ENCODE data around the gene RBM20. TPM values are rescaled to one million over a fixed set of nuclear protein-coding genes. Genes with fewer than 3 reads are reported as not detected.
"Not testable (repeated sequence)": the region's sequence is repeated elsewhere in the genome, so short reads cannot be mapped to it uniquely, and the experiment has no call there.

The RBM20 gene
- total RNA-seq, 1 experiment from 2014 or later = 0.17 TPM

DNA sequence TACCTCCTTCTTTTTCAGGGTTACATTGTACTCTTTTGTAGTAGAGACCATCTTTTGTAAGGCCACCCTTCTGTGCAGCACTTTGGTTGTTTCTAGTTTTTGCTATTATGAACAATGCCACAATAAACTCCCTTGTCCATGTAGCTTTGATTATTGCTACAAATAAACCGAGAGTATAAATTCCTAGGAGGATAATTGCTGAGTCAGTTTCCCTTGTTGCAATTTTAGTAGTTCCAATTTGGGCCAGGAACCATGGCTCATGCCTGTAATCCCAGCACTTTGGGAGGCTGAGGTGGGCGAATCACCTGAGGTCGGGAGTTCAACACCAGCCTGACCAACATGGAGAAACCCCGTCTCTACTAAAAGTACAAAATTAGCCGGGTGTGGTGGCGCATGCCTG, 4.3 kb upstream of the RBM20 start:
- peaks cover 22% of the 10 kb centered on the region; the same call in 1 of the 2 replicates for H3K27me3 ChIP-seq (ENCODE audit: insufficient read depth, low read length)
- not testable (repeated sequence) for H3K4me2 ChIP-seq (ENCODE audit: insufficient read depth, insufficient read length, low read length); H2BK5ac ChIP-seq (ENCODE audit: insufficient read length, low read length); H3K79me1 ChIP-seq (ENCODE audit: insufficient read depth, low read depth, low read length, poor library complexity, severe bottlenecking); H2BK120ac ChIP-seq (ENCODE audit: low read depth, low read length, poor library complexity, severe bottlenecking); H2BK15ac ChIP-seq (ENCODE audit: low read depth, low read length); H2BK20ac ChIP-seq (ENCODE audit: low read depth, low read length, poor library complexity, severe bottlenecking); H3K9me3 Mint-ChIP-seq; H3K27ac ChIP-seq (ENCODE audit: insufficient read length, low read depth, low read length); H3K4ac ChIP-seq (ENCODE audit: low read depth, low read length); H3K79me2 ChIP-seq (ENCODE audit: insufficient read depth, low read length); DNase-seq; H3K56ac ChIP-seq (ENCODE audit: insufficient read length, low read depth, low read length); H2AFZ ChIP-seq (ENCODE audit: low read length); H3K36me3 Mint-ChIP-seq (ENCODE audit: insufficient read depth in 1 of 3, low read depth in 3 of 3); H3K4me1 ChIP-seq (ENCODE audit: insufficient read depth, low read length); H3T11ph ChIP-seq (ENCODE audit: low read length); H4K20me1 ChIP-seq (ENCODE audit: control insufficient read depth, insufficient read depth, insufficient read length); H2AK5ac ChIP-seq (ENCODE audit: insufficient read length, low read length); H3K9me3 ChIP-seq (ENCODE audit: control insufficient read depth, low read depth, low read length); H4K91ac ChIP-seq (ENCODE audit: insufficient read length, low read depth, low read length); H4K5ac ChIP-seq (ENCODE audit: insufficient read length, low read depth, low read length); H3K4me3 Mint-ChIP-seq; H3K14ac ChIP-seq (ENCODE audit: insufficient read depth, low read length); H2BK12ac ChIP-seq (ENCODE audit: insufficient read length, low read depth, low read length); H3K23ac ChIP-seq (ENCODE audit: insufficient read length, low read depth, low read length); H3K9ac ChIP-seq (ENCODE audit: extremely low read depth, insufficient read length, low read length); H3K18ac ChIP-seq (ENCODE audit: insufficient read length, low read depth, low read length); H3K27ac Mint-ChIP-seq; H4K8ac ChIP-seq (replicated peaks; ENCODE audit: insufficient read length, low read depth, low read length)
- peaks cover 17% of the 10 kb centered on the region for H3K23me2 ChIP-seq (ENCODE audit: insufficient read length, low read depth, low read length, poor library complexity, severe bottlenecking)
- H3K27me3 Mint-ChIP-seq (ENCODE audit: low read depth) = peaks cover 37% of the 10 kb centered on the region
- H3K4me1 Mint-ChIP-seq = peaks cover 46% of the 10 kb centered on the region in 2 experiments
- no CpG with 5 or more reads among the region's 6 CpGs for WGBS (ENCODE audit: extremely low coverage, insufficient read length, low lambda C conversion rate)
